Muscle of leg (tissue), 16 donors: Measurements from ENCODE around the gene PJVK. TPM values are rescaled to one million over a fixed set of nuclear protein-coding genes. Genes with fewer than 3 reads are reported as not detected.
"Not testable (repeated sequence)": the region's sequence is repeated elsewhere in the genome, so short reads cannot be mapped to it uniquely, and the experiment has no call there.

Experiments
- DNase-seq: peaks from one replicate; pipeline ENCODE4 v3.0.0; 2013
- H3K27ac ChIP-seq: one replicate; pipeline ENCODE4 v1.5.1; 2013; ENCODE audit warnings: mild to moderate bottlenecking, low read length, control low read depth
- H3K27me3 ChIP-seq: one replicate; pipeline ENCODE4 v1.6.1; 2013; ENCODE audit warnings: low read length; ENCODE audit not compliant: control insufficient read depth, insufficient read depth
- H3K36me3 ChIP-seq: one replicate; pipeline ENCODE4 v1.6.1; 2013; ENCODE audit warnings: low read length; ENCODE audit not compliant: control insufficient read depth, insufficient read depth
- H3K4me1 ChIP-seq: one replicate; pipeline ENCODE4 v1.6.1; 2013; ENCODE audit warnings: low read length; ENCODE audit not compliant: control insufficient read depth, insufficient read depth
- H3K4me3 ChIP-seq: one replicate; pipeline ENCODE4 v1.5.1; 2013; ENCODE audit warnings: low read length, control low read depth
- H3K9me3 ChIP-seq: replicated peaks from 2 replicates; pipeline ENCODE4 v1.6.1; 2013; ENCODE audit warnings: low read depth, low read length; ENCODE audit not compliant: control insufficient read depth
- WGBS: methylation state at CpG from one replicate; pipeline ENCODE4 v1.1.5; 2013; ENCODE audit warnings: missing lambda C conversion rate; ENCODE audit not compliant: insufficient coverage; 5-methylcytosine and 5-hydroxymethylcytosine counted together
- long read RNA-seq, 11 donors: transcript quantifications; one replicate each; lab custom pipeline, GENCODE V29; 2026
- polyA plus RNA-seq, 8 donors: library from polyadenylated mRNA; unstranded; fragments of 120-200 nt; gene quantifications; one replicate each; pipeline versions ENCODE4 v1.2.1 to v1.2.3, GENCODE V29; 2013; ENCODE audit warnings: inconsistent platforms in 1 of 8, low replicate concordance in 1 of 8; ENCODE audit not compliant: insufficient read length in 8 of 8, insufficient read depth in 1 of 8
- total RNA-seq: library from RNA; stranded (reverse); fragments of 120-200 nt; gene quantifications from one replicate; pipeline ENCODE4 v1.2.4, GENCODE V29; 2013

The PJVK gene
- total RNA-seq (3.8 TPM), polyA plus RNA-seq (1 to 10 TPM; 2.2 to 7.4 (median 4.7) TPM)
- long read RNA-seq, donor 1, partial matches to known transcripts = 0 of 1 reads
- long read RNA-seq, donor 1, other reads (novel, unspliced or antisense) = 0 of 1 reads
- long read RNA-seq, donor 2 = 0 reads
- long read RNA-seq, donor 3 = 0 reads
- long read RNA-seq, donor 4 = 0 reads
- long read RNA-seq, donor 5, partial matches to known transcripts = 31 of 127 reads
- long read RNA-seq, donor 5, other reads (novel, unspliced or antisense) = 96 of 127 reads
- long read RNA-seq, donor 6, partial matches to known transcripts = 0 of 1 reads
- long read RNA-seq, donor 6, other reads (novel, unspliced or antisense) = 0 of 1 reads
- long read RNA-seq, donor 7 = 0 reads
- long read RNA-seq, donor 8 = 0 reads
- long read RNA-seq, donor 9 = 0 reads
- long read RNA-seq, donor 10, partial matches to known transcripts = 0 of 1 reads
- long read RNA-seq, donor 10, other reads (novel, unspliced or antisense) = 0 of 1 reads
- long read RNA-seq, donor 11, partial matches to known transcripts = 0 of 1 reads
- long read RNA-seq, donor 11, other reads (novel, unspliced or antisense) = 0 of 1 reads

- Histone ChIP-seq H3K36me3 (peaks cover 19% of the 10 kb centered on the region), H3K4me1 (peaks cover 18% of the 10 kb centered on the region), H3K4me3 (peak within 1 kb of the TSS; percentile 81), H3K9me3 (no peaks in the 10 kb centered on the region), H3K27ac (peak within 1 kb of the TSS; percentile 100), H3K27me3 (no peaks in the 10 kb centered on the region)
- DNase-seq = peak; percentile 99
- WGBS = under 1% methylated on average over 75 of the region's 76 CpGs
Measured at GRCh38 chr2:178450774-178451525, at the start of gene PJVK, which contains the start of gene PRKRA. TSS of gene PJVK (plus strand) at chr2:178451378. CDS start at chr2:178453410, 2,032 bp downstream. TSS of gene PRKRA (minus strand) at chr2:178451175. CDS start at chr2:178451030, 145 bp downstream.

- DNase-seq = no peak
- Histone ChIP-seq H3K27ac (no peak overlapping the region), H3K27me3 (no peaks in the 10 kb centered on the region), H3K9me3 (no peaks in the 10 kb centered on the region), H3K36me3 (no peaks in the 10 kb centered on the region), H3K4me1 (no peaks in the 10 kb centered on the region), H3K4me3 (no peak overlapping the region)
- no CpG with 5 or more reads among the region's 6 CpGs for WGBS
Measured at GRCh38 chr2:178401994-178402437, 49.2 kb upstream of the PJVK start.

- peak overlapping the region; percentile 18 for H3K27ac ChIP-seq
- no peaks in the 10 kb centered on the region for H3K9me3 ChIP-seq
- no peak for DNase-seq
Measured at GRCh38 chr2:178403671-178404306, 47.4 kb upstream of the PJVK start.

GRCh38 chr2:178404368-178404767 is 46.8 kb upstream of the PJVK start:
- Histone ChIP-seq H3K36me3 (no peaks in the 10 kb centered on the region), H3K27ac (peak overlapping the region; percentile 18), H3K27me3 (no peaks in the 10 kb centered on the region), H3K4me1 (no peaks in the 10 kb centered on the region), H3K9me3 (no peaks in the 10 kb centered on the region), H3K4me3 (no peak overlapping the region)
- DNase-seq = peak; percentile 81
- 36% methylated on average over 4 of the region's 4 CpGs for WGBS

More at GRCh38 chr2:178403671-178404306, 47.4 kb upstream of the PJVK start:
- H3K27me3 ChIP-seq = no peaks in the 10 kb centered on the region
- no CpG with 5 or more reads among the region's 3 CpGs for WGBS
- H3K4me1 ChIP-seq = no peaks in the 10 kb centered on the region
- H3K36me3 ChIP-seq = no peaks in the 10 kb centered on the region
- no peak overlapping the region for H3K4me3 ChIP-seq

GRCh38 chr2:178409261-178409660 is 41.9 kb upstream of the PJVK start:
- Histone ChIP-seq H3K9me3 (no peaks in the 10 kb centered on the region), H3K4me3 (no peak overlapping the region), H3K36me3 (no peaks in the 10 kb centered on the region), H3K27me3 (no peaks in the 10 kb centered on the region), H3K27ac (no peak overlapping the region), H3K4me1 (no peaks in the 10 kb centered on the region)
- DNase-seq = no peak
- WGBS = no CpG with 5 or more reads among the region's 5 CpGs

GRCh38 chr2:178412047-178412446 is 39.1 kb upstream of the PJVK start:
- H3K4me3 ChIP-seq = no peak overlapping the region
- H3K9me3 ChIP-seq = no peaks in the 10 kb centered on the region
- WGBS = 38% methylated on average over 1 of the region's 3 CpGs
- DNase-seq = no peak
- H3K36me3 ChIP-seq = peaks cover 2% of the 10 kb centered on the region
- peaks cover 3% of the 10 kb centered on the region for H3K4me1 ChIP-seq
- H3K27me3 ChIP-seq = no peaks in the 10 kb centered on the region
- no peak overlapping the region for H3K27ac ChIP-seq

- 100% methylated on average over 2 of the region's 8 CpGs for WGBS
- H3K27ac ChIP-seq, H3K9me3 ChIP-seq, H3K4me3 ChIP-seq, DNase-seq, H3K4me1 ChIP-seq, H3K36me3 ChIP-seq, H3K27me3 ChIP-seq: not testable (repeated sequence)
Measured at GRCh38 chr2:178412453-178412852, 38.7 kb upstream of the PJVK start.

- Histone ChIP-seq H3K27ac (peak overlapping the region; percentile 97), H3K4me3 (peak overlapping the region; percentile 75), H3K36me3 (peaks cover 2% of the 10 kb centered on the region), H3K9me3 (no peaks in the 10 kb centered on the region), H3K27me3 (no peaks in the 10 kb centered on the region), H3K4me1 (peaks cover 3% of the 10 kb centered on the region)
- DNase-seq = peak; percentile 86
- WGBS = 1% methylated on average over 41 of the region's 45 CpGs
Measured at GRCh38 chr2:178413472-178414265, 37.5 kb upstream of the PJVK start.
